Measurements from ENCODE around the gene IPO8.

The IPO8 gene

GRCh38 chr12:30695199-30696102, at the start of gene IPO8:
TSS of gene IPO8 (minus strand) at chr12:30695869. CDS start at chr12:30695647, 222 bp downstream.
- TF ChIP-seq ZFX (IDR thresholded peaks at IDR 0.05): no peak; the same call in none of the 2 replicates
- TF ChIP-seq CTCF (conservative IDR thresholded peaks at IDR 0.05): peak; percentile 40
- H3K27ac ChIP-seq: peak within 1 kb of the TSS; percentile 89

GRCh38 chr12:30744321-30744720, 48.7 kb upstream of the IPO8 start:
- TF ChIP-seq CTCF (conservative IDR thresholded peaks at IDR 0.05) (no peak), ZFX (IDR thresholded peaks at IDR 0.05) (no peak)
- no peak overlapping the region for H3K27ac ChIP-seq

GRCh38 chr12:30740274-30740673, 44.6 kb upstream of the IPO8 start:
- no peak for TF ChIP-seq CTCF (conservative IDR thresholded peaks at IDR 0.05)
- TF ChIP-seq ZFX (IDR thresholded peaks at IDR 0.05): no peak
- no peak overlapping the region for H3K27ac ChIP-seq

GRCh38 chr12:30739020-30739419, 43.4 kb upstream of the IPO8 start:
- H3K27ac ChIP-seq: no peak overlapping the region
- TF ChIP-seq CTCF (conservative IDR thresholded peaks at IDR 0.05) (no peak), ZFX (IDR thresholded peaks at IDR 0.05) (no peak)

- H3K27ac ChIP-seq: no peak overlapping the region
- no peak for TF ChIP-seq ZFX (IDR thresholded peaks at IDR 0.05)
- TF ChIP-seq CTCF (conservative IDR thresholded peaks at IDR 0.05): no peak
Observed at GRCh38 chr12:30732954-30733637, 37.4 kb upstream of the IPO8 start.

- H3K27ac ChIP-seq: no peak overlapping the region
- TF ChIP-seq ZFX (IDR thresholded peaks at IDR 0.05): no peak
Observed at GRCh38 chr12:30730011-30730410, 34.3 kb upstream of the IPO8 start.

- no peak overlapping the region for H3K27ac ChIP-seq
- TF ChIP-seq CTCF (conservative IDR thresholded peaks at IDR 0.05): no peak
- TF ChIP-seq ZFX (IDR thresholded peaks at IDR 0.05): no peak
Observed at GRCh38 chr12:30729547-30729946, 33.9 kb upstream of the IPO8 start.

Measured in C4-2B (cell line).